Thyroid gland (tissue), 4 donors: Measurements from ENCODE around the gene ACAD9. TPM values are rescaled to one million over a fixed set of nuclear protein-coding genes. Genes with fewer than 3 reads are reported as not detected.
"Not testable (repeated sequence)": the region's sequence is repeated elsewhere in the genome, so short reads cannot be mapped to it uniquely, and the experiment has no call there.

Source experiments
- DNase-seq, 2 donors: peaks; one replicate each; pipeline ENCODE4 v3.0.0-alpha.2; 2019
- H3K27ac ChIP-seq, 3 donors: fragments of 200-600 bp; sonication (generic); 1 replicate in 2 of 3; 2 replicates in 1 of 3; pipeline ENCODE4 v1.5.1; 2016 to 2019; ENCODE audit warnings: mild to moderate bottlenecking in 1 of 3, moderate library complexity in 1 of 3
- H3K27me3 ChIP-seq: fragments of 200-600 bp; sonication (generic); one replicate; pipeline ENCODE4 v1.5.1; 2019
- H3K36me3 ChIP-seq, 2 donors: fragments of 200-600 bp; sonication (generic); one replicate each; pipeline ENCODE4 v1.5.1; 2016 to 2019
- H3K4me1 ChIP-seq, 2 donors: fragments of 200-600 bp; sonication (generic); one replicate each; pipeline ENCODE4 v1.5.1; 2017 to 2019
- H3K4me3 ChIP-seq, 3 donors: fragments of 200-600 bp; sonication (generic); replicated peaks in 1 of 3; 1 replicate in 2 of 3; 2 replicates in 1 of 3; pipeline ENCODE4 v1.5.1; 2016; ENCODE audit warnings: mild to moderate bottlenecking in 1 of 3
- H3K9me3 ChIP-seq: fragments of 200-600 bp; sonication (generic); one replicate; pipeline ENCODE4 v1.5.1; 2017
- POLR2A ChIP-seq, 2 donors: fragments of 450-650 bp; IDR thresholded peaks; one replicate each; pipeline ENCODE4 v1.6.1; 2017; ENCODE audit warnings: antibody characterized with exemption in 2 of 2, mild to moderate bottlenecking in 2 of 2, moderate library complexity in 1 of 2
- WGBS, 2 donors: methylation state at CpG; one replicate each; pipeline ENCODE4 v1.1.5; 2017; 5-methylcytosine and 5-hydroxymethylcytosine counted together
- intact Hi-C: fragments of 100-400 bp; cut with DNase I; formaldehyde crosslinking; loops from one replicate; pipeline ENCODE4 v1.15.1; 2023
- total RNA-seq, 4 donors: library from RNA; depleted of rRNA; stranded (reverse); fragments of >200 nt; gene quantifications; one replicate each; pipeline ENCODE4 v1.2.3, GENCODE V29; 2016
- TF ChIP-seq, protein P1 (sequence below), 6 experiments: fragments of 200-600 bp in 3 of 6; fragments of 450-650 bp in 3 of 6; sonication (generic) in 3 of 6; IDR thresholded peaks; one replicate each; pipeline ENCODE4 v1.5.1; 2016 to 2019; ENCODE audit warnings: antibody characterized with exemption in 6 of 6, mild to moderate bottlenecking in 2 of 6, inconsistent platforms in 1 of 6, moderate library complexity in 1 of 6

Gene ACAD9
- total RNA-seq, 4 donors from 2014 or later = 38.4 to 78.8 (median 61.0) TPM

DNA sequence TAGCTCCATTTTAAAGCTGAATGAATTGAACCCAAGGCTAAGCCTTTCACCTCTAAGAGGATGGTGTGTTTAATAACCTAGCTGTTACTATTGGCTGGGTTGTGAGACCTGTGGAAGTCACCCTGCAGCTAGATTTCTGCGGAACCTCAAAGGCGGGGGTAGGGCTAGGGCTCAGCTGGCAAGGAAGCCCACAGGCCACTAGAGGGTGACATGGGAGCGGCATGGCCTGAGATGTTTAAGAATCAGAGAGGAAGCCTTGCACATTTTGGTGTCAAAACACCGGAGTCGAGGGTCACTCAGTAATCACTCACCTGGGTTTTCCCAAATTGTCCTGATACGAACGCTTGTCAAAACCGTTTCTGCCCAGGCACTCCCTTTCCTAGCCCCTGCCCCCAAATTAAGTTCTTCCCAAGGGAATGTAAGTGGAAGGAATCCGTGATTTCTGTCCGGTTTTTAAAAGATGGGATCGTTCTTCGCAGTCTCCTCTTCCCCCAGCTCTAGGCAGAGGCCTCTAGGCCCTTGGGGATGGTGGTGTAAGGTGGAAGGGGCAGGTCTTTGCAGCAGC is 3.8 kb upstream of the ACAD9 start:
- Histone ChIP-seq H3K27ac (no peak overlapping the region), H3K4me1 (peaks cover 18 to 20% of the 10 kb centered on the region in 2 donors), H3K4me3 (no peak overlapping the region), H3K9me3 (no peaks in the 10 kb centered on the region), H3K27me3 (no peaks in the 10 kb centered on the region), H3K36me3 (no peaks in the 10 kb centered on the region)
- intact Hi-C loops = no loop called here
- TF ChIP-seq POLR2A (IDR thresholded peaks at IDR 0.05) = no peak
- TF ChIP-seq, protein P1, sequence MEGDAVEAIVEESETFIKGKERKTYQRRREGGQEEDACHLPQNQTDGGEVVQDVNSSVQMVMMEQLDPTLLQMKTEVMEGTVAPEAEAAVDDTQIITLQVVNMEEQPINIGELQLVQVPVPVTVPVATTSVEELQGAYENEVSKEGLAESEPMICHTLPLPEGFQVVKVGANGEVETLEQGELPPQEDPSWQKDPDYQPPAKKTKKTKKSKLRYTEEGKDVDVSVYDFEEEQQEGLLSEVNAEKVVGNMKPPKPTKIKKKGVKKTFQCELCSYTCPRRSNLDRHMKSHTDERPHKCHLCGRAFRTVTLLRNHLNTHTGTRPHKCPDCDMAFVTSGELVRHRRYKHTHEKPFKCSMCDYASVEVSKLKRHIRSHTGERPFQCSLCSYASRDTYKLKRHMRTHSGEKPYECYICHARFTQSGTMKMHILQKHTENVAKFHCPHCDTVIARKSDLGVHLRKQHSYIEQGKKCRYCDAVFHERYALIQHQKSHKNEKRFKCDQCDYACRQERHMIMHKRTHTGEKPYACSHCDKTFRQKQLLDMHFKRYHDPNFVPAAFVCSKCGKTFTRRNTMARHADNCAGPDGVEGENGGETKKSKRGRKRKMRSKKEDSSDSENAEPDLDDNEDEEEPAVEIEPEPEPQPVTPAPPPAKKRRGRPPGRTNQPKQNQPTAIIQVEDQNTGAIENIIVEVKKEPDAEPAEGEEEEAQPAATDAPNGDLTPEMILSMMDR (IDR thresholded peaks at IDR 0.05) = peak in 1 of 6 experiments; percentile 33
- 46 to 48% methylated on average over 12 of the region's 12 CpGs for WGBS, 2 donors
- peak; percentile 29 to 39 for DNase-seq

GRCh38 chr3:128878011-128878457 is 1.4 kb upstream of the ACAD9 start:
- TF ChIP-seq, protein P1 (IDR thresholded peaks at IDR 0.05) = no peak
- no peak for TF ChIP-seq POLR2A (IDR thresholded peaks at IDR 0.05)
- Histone ChIP-seq H3K9me3 (no peaks in the 10 kb centered on the region), H3K36me3 (no peaks in the 10 kb centered on the region), H3K4me1 (peaks cover 20 to 22% of the 10 kb centered on the region in 2 donors), H3K4me3 (no peak overlapping the region), H3K27ac (peak overlapping the region in 2 of 3 donors; percentile 85 to 86), H3K27me3 (no peaks in the 10 kb centered on the region)
- DNase-seq = no peak
- WGBS, 2 donors = 76% methylated on average over 7 of the region's 7 CpGs
- intact Hi-C loops = no loop called here

GRCh38 chr3:128878556-128879124 is 780 bp upstream of the ACAD9 start:
- TF ChIP-seq, protein P1 (IDR thresholded peaks at IDR 0.05) = no peak
- TF ChIP-seq POLR2A (IDR thresholded peaks at IDR 0.05) = no peak
- no peaks in the 10 kb centered on the region for H3K27me3 ChIP-seq
- peak overlapping the region; percentile 54 to 96 (median 72) for H3K4me3 ChIP-seq
- H3K36me3 ChIP-seq = no peaks in the 10 kb centered on the region
- peaks cover 20 to 22% of the 10 kb centered on the region in 2 donors for H3K4me1 ChIP-seq
- no peaks in the 10 kb centered on the region for H3K9me3 ChIP-seq
- WGBS, 2 donors = 0 to 3% methylated on average over 14 of the region's 14 CpGs
- DNase-seq = peak; percentile 13 to 27
- intact Hi-C loops = no loop called here
- H3K27ac ChIP-seq = peak overlapping the region; percentile 83 to 86 (median 85)

DNA sequence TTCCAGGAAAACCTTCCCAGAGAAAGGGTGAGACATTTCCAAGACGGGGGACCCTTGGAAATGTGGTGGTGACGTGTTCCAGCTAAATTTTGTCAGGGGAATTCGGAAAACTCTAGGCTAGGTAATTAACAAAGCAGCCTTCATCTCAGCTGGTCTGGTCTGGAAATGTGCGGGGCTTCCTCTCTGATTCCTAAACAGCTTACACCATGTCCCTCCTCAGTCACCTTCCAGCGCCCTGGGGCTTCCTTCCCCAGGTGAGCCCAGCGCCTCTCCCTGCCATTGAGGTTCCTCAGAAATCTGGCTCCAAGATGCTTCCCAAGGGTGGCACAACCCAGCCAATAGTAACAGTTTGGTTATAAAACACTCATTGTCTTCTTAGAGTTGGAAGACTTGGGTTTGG is 571 bp downstream of the ACAD9 start:
- no peaks in the 10 kb centered on the region for H3K27me3 ChIP-seq
- H3K9me3 ChIP-seq = no peaks in the 10 kb centered on the region
- peak overlapping the region; percentile 85 to 89 (median 86) for H3K27ac ChIP-seq
- DNase-seq = no peak
- H3K36me3 ChIP-seq = no peaks in the 10 kb centered on the region
- H3K4me3 ChIP-seq = peak overlapping the region; percentile 54 to 96 (median 72)
- H3K4me1 ChIP-seq = peaks cover 20 to 22% of the 10 kb centered on the region in 2 donors
- TF ChIP-seq POLR2A (IDR thresholded peaks at IDR 0.05) = no peak
- TF ChIP-seq, protein P1 (IDR thresholded peaks at IDR 0.05) = no peak
- intact Hi-C loops = no loop called here
- WGBS, 2 donors = 0 to 2% methylated on average over 6 of the region's 6 CpGs

DNA sequence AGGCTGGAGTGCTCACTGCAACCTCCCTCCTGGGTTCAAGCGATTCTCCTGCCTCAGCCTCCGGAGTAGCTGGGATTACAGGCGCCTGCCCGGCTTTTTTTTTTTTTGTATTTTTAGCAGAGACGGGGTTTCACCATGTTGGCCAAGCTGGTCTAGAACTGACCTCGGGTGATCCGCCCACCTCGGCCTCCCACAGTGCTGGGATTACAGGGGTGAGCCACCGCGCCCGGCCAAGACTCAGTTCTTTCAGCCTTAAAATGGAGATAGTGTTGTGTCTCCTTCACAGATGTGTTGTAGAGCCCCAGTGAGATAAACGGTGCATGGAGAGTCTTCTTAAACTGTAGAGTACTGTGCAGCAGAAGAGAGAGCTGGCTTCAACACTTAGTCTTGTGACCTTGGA is 1.0 kb downstream of the ACAD9 start:
- H3K4me1 ChIP-seq = peaks cover 20 to 22% of the 10 kb centered on the region in 2 donors
- H3K36me3 ChIP-seq, intact Hi-C loops, DNase-seq, H3K9me3 ChIP-seq, H3K27me3 ChIP-seq, H3K27ac ChIP-seq: not testable (repeated sequence)
- H3K4me3 ChIP-seq = peak overlapping the region in 1 of 3 donors; percentile 72
- 65 to 74% methylated on average over 12 of the region's 12 CpGs for WGBS, 2 donors
